NT2/D1 (cell line): ENCODE measurements around the gene ADGRG1.

Source experiments
- SUZ12 ChIP-seq: IDR thresholded peaks from 2 replicates; pipeline ENCODE4 v1.6.1; 2011; ENCODE audit not compliant: insufficient read length, insufficient read depth; ENCODE audit errors: extremely low read depth
- YY1 ChIP-seq: IDR thresholded peaks from 2 replicates; pipeline ENCODE4 v1.6.1; 2011; ENCODE audit not compliant: insufficient read length, insufficient read depth
- ZNF274 ChIP-seq: IDR thresholded peaks from 2 replicates; pipeline ENCODE4 v1.6.1; 2011; ENCODE audit warnings: mild to moderate bottlenecking, low read depth, low read length

DNA sequence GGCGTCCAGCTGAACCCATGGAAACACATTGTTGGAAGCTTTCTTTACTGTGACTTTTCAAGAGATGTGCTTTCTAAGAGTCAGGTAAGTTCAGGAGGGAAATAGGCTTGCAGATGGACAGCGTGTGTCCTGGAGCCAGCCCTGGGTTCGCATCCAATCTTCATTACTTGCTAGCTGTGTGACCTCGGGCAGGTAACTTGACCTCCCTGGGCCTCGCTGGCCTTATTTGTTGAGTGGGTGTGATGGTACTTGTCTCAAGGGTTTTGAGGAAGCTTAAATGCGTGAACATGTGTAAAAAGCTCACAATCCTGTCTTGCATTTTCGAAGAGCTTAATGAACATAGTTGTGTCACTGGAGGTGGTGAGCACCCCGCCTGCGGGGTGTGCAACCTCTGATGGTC, 11.8 kb downstream of the ADGRG1 start:
- TF ChIP-seq YY1, result no peak
- no peak for TF ChIP-seq ZNF274
- TF ChIP-seq SUZ12, result no peak
